ENCODE data around the gene GATA3.
A peak's percentile ranks its signal among the peaks of the same experiment; 100 is the strongest.

Gene GATA3

GRCh38 chr10:8044331-8044907, 10.1 kb upstream of the GATA3 start:
- Mint-ChIP-seq H3K27me3 (peaks cover 68% of the 10 kb centered on the region), H3K4me3 (peak overlapping the region; percentile 56), H3K9me3 (ENCODE audit: low read depth) (no peaks in the 10 kb centered on the region), H3K4me1 (ENCODE audit: low read depth) (peaks cover 64% of the 10 kb centered on the region), H3K36me3 (no peaks in the 10 kb centered on the region), H3K27ac (no peak overlapping the region)

GRCh38 chr10:8044908-8045725, 9.4 kb upstream of the GATA3 start:
- H3K27me3 Mint-ChIP-seq, result peaks cover 63% of the 10 kb centered on the region
- peaks cover 63% of the 10 kb centered on the region for H3K4me1 Mint-ChIP-seq (ENCODE audit: low read depth)
- H3K36me3 Mint-ChIP-seq, result no peaks in the 10 kb centered on the region
- no peak overlapping the region for H3K27ac Mint-ChIP-seq
- peak overlapping the region; percentile 73 for H3K4me3 Mint-ChIP-seq
- H3K9me3 Mint-ChIP-seq (ENCODE audit: low read depth), result no peaks in the 10 kb centered on the region

GRCh38 chr10:8045726-8046494, 8.6 kb upstream of the GATA3 start:
- peaks cover 64% of the 10 kb centered on the region for H3K4me1 Mint-ChIP-seq (ENCODE audit: low read depth)
- H3K36me3 Mint-ChIP-seq, result no peaks in the 10 kb centered on the region
- no peaks in the 10 kb centered on the region for H3K9me3 Mint-ChIP-seq (ENCODE audit: low read depth)
- peak overlapping the region; percentile 52 for H3K27ac Mint-ChIP-seq
- peaks cover 56% of the 10 kb centered on the region for H3K27me3 Mint-ChIP-seq
- peak overlapping the region; percentile 73 for H3K4me3 Mint-ChIP-seq

- H3K36me3 Mint-ChIP-seq, result peaks cover 3% of the 10 kb centered on the region
- peak overlapping the region; percentile 64 for H3K4me3 Mint-ChIP-seq
- H3K27me3 Mint-ChIP-seq, result peaks cover 47% of the 10 kb centered on the region
- H3K4me1 Mint-ChIP-seq (ENCODE audit: low read depth), result peaks cover 61% of the 10 kb centered on the region
- H3K9me3 Mint-ChIP-seq (ENCODE audit: low read depth), result no peaks in the 10 kb centered on the region
- peak overlapping the region; percentile 64 for H3K27ac Mint-ChIP-seq
These were observed 6.8 kb upstream of the GATA3 start for GRCh38 chr10:8047452-8048280.

GRCh38 chr10:8048281-8049008, 6.0 kb upstream of the GATA3 start:
- Mint-ChIP-seq H3K4me3 (peak overlapping the region; percentile 84), H3K36me3 (peaks cover 3% of the 10 kb centered on the region), H3K27me3 (peaks cover 47% of the 10 kb centered on the region), H3K4me1 (ENCODE audit: low read depth) (peaks cover 61% of the 10 kb centered on the region), H3K9me3 (ENCODE audit: low read depth) (no peaks in the 10 kb centered on the region), H3K27ac (peak overlapping the region; percentile 66)

- Mint-ChIP-seq H3K4me1 (ENCODE audit: low read depth) (peaks cover 60% of the 10 kb centered on the region), H3K36me3 (peaks cover 3% of the 10 kb centered on the region)
These were observed 5.2 kb upstream of the GATA3 start for GRCh38 chr10:8049045-8049864.

GRCh38 chr10:8049865-8050555, 4.5 kb upstream of the GATA3 start:
- H3K36me3 Mint-ChIP-seq, result peaks cover 3% of the 10 kb centered on the region
- peak overlapping the region; percentile 83 for H3K4me3 Mint-ChIP-seq
- no peaks in the 10 kb centered on the region for H3K9me3 Mint-ChIP-seq (ENCODE audit: low read depth)
- H3K27ac Mint-ChIP-seq, result no peak overlapping the region
- H3K27me3 Mint-ChIP-seq, result peaks cover 38% of the 10 kb centered on the region
- peaks cover 54% of the 10 kb centered on the region for H3K4me1 Mint-ChIP-seq (ENCODE audit: low read depth)

More at GRCh38 chr10:8049045-8049864, 5.2 kb upstream of the GATA3 start:
- Mint-ChIP-seq H3K9me3 (ENCODE audit: low read depth) (no peaks in the 10 kb centered on the region), H3K27me3 (peaks cover 42% of the 10 kb centered on the region), H3K27ac (peak overlapping the region; percentile 66), H3K4me3 (peak overlapping the region; percentile 84)

GRCh38 chr10:8050556-8051108, 3.9 kb upstream of the GATA3 start:
- no peaks in the 10 kb centered on the region for H3K9me3 Mint-ChIP-seq (ENCODE audit: low read depth)

GRCh38 chr10:8051109-8051821, 3.2 kb upstream of the GATA3 start:
- Mint-ChIP-seq H3K4me3 (peak overlapping the region; percentile 83), H3K27me3 (peaks cover 25% of the 10 kb centered on the region), H3K4me1 (ENCODE audit: low read depth) (peaks cover 41% of the 10 kb centered on the region), H3K27ac (no peak overlapping the region), H3K36me3 (peaks cover 3% of the 10 kb centered on the region), H3K9me3 (ENCODE audit: low read depth) (no peaks in the 10 kb centered on the region)

More at GRCh38 chr10:8050556-8051108, 3.9 kb upstream of the GATA3 start:
- peaks cover 32% of the 10 kb centered on the region for H3K27me3 Mint-ChIP-seq
- peaks cover 3% of the 10 kb centered on the region for H3K36me3 Mint-ChIP-seq
- no peak overlapping the region for H3K27ac Mint-ChIP-seq
- H3K4me3 Mint-ChIP-seq, result peak overlapping the region; percentile 83
- peaks cover 48% of the 10 kb centered on the region for H3K4me1 Mint-ChIP-seq (ENCODE audit: low read depth)

GRCh38 chr10:8051851-8052257, 2.6 kb upstream of the GATA3 start:
- H3K9me3 Mint-ChIP-seq (ENCODE audit: low read depth), result no peaks in the 10 kb centered on the region
- peaks cover 40% of the 10 kb centered on the region for H3K4me1 Mint-ChIP-seq (ENCODE audit: low read depth)
- H3K27ac Mint-ChIP-seq, result peak overlapping the region; percentile 88
- peaks cover 20% of the 10 kb centered on the region for H3K27me3 Mint-ChIP-seq
- peak overlapping the region; percentile 96 for H3K4me3 Mint-ChIP-seq
- peaks cover 8% of the 10 kb centered on the region for H3K36me3 Mint-ChIP-seq

GRCh38 chr10:8052341-8052955, 2.0 kb upstream of the GATA3 start:
- Mint-ChIP-seq H3K36me3 (peaks cover 11% of the 10 kb centered on the region), H3K27me3 (peaks cover 14% of the 10 kb centered on the region)

More at GRCh38 chr10:8052341-8052955, 2.0 kb upstream of the GATA3 start:
- peak overlapping the region; percentile 96 for H3K4me3 Mint-ChIP-seq
- no peaks in the 10 kb centered on the region for H3K9me3 Mint-ChIP-seq (ENCODE audit: low read depth)
- H3K27ac Mint-ChIP-seq, result peak overlapping the region; percentile 88
- H3K4me1 Mint-ChIP-seq (ENCODE audit: low read depth), result peaks cover 40% of the 10 kb centered on the region
